Renal cortical epithelial cell (primary cell): ENCODE measurements around the gene CPT1B. TPM values are rescaled to one million over a fixed set of nuclear protein-coding genes. Genes with fewer than 3 reads are reported as not detected.

ENCODE experiments used
- total RNA-seq: library from RNA; depleted of rRNA; stranded (reverse); fragments of >200 nt; gene quantifications from 2 replicates; pipeline ENCODE4 v1.2.3, GENCODE V29; 2014

The CPT1B gene
- total RNA-seq, 1 donor from 2014 or later, result 14.6 TPM

Other genes starting within 250 kb of the CPT1B start
- 46.2 and 57.3 TPM in 2 replicates for gene PPP6R2, start 235.1 kb downstream of the CPT1B start, total RNA-seq
- 51.4 and 68.2 TPM in 2 replicates for gene SBF1, start 103.4 kb downstream of the CPT1B start, total RNA-seq
- gene ADM2, start 96.9 kb downstream of the CPT1B start, total RNA-seq, result 2.3 and 3.4 TPM in 2 replicates
- 0.10 and 1.7 TPM in 2 replicates for gene MIOX, start 91.6 kb downstream of the CPT1B start, total RNA-seq
- gene LMF2, start 70.7 kb downstream of the CPT1B start, total RNA-seq, result 26.6 and 48.4 TPM in 2 replicates
- gene NCAPH2, start 70.2 kb downstream of the CPT1B start, total RNA-seq, result 16.7 and 24.7 TPM in 2 replicates
- 2.0 and 7.3 TPM in 2 replicates for gene SCO2, start 52.8 kb downstream of the CPT1B start, total RNA-seq
- 55.0 and 68.8 TPM in 2 replicates for gene TYMP, start 48.4 kb downstream of the CPT1B start, total RNA-seq
- gene KLHDC7B, start 32.5 kb downstream of the CPT1B start, total RNA-seq, result 0.15 and 0.17 TPM in 2 replicates
- not detected in 2 replicates for gene SYCE3, start 15.5 kb downstream of the CPT1B start, total RNA-seq
- gene CHKB, start 4.4 kb upstream of the CPT1B start, total RNA-seq, result 27.1 and 47.6 TPM in 2 replicates
- gene MAPK8IP2, start 22.4 kb upstream of the CPT1B start, total RNA-seq, result 0.30 and 0.52 TPM in 2 replicates
- 26.9 and 35.9 TPM in 2 replicates for gene ARSA, start 49.7 kb upstream of the CPT1B start, total RNA-seq
- gene SHANK3, start 94.4 kb upstream of the CPT1B start, total RNA-seq, result 0.87 and 1.7 TPM in 2 replicates
- gene ACR, start 159.8 kb upstream of the CPT1B start, total RNA-seq, result not detected in 2 replicates
- 3.8 and 20.9 TPM in 2 replicates for gene RABL2B, start 205.2 kb upstream of the CPT1B start, total RNA-seq